ENCODE results near the gene EIPR1.
A peak's percentile ranks its signal among the peaks of the same experiment; 100 is the strongest.

The EIPR1 gene

GRCh38 chr2:3176071-3176868 lies 201.3 kb downstream of the EIPR1 start:
- DNase-seq (ENCODE audit: low read depth in 2 of 2), result no peak

GRCh38 chr2:3175568-3175955 lies 202.1 kb downstream of the EIPR1 start:
- no peak for DNase-seq (ENCODE audit: low read depth in 2 of 2)

- no peak for DNase-seq (ENCODE audit: low read depth in 2 of 2)
Measured at GRCh38 chr2:3174626-3175567, 202.7 kb downstream of the EIPR1 start.

- DNase-seq (ENCODE audit: low read depth in 2 of 2), result no peak
Measured at GRCh38 chr2:3173031-3173430, 204.6 kb downstream of the EIPR1 start.

- DNase-seq (ENCODE audit: low read depth in 2 of 2), result no peak
Measured at GRCh38 chr2:3172265-3172935, 205.2 kb downstream of the EIPR1 start.

GRCh38 chr2:3171564-3172264 lies 205.9 kb downstream of the EIPR1 start:
- no peak for DNase-seq (ENCODE audit: low read depth in 2 of 2)

GRCh38 chr2:3170792-3171455 lies 206.7 kb downstream of the EIPR1 start:
- DNase-seq (ENCODE audit: low read depth in 2 of 2), result no peak

GRCh38 chr2:3169106-3169870 lies 208.3 kb downstream of the EIPR1 start:
- peak in 1 of 2 experiments; percentile 5 for DNase-seq (ENCODE audit: low read depth in 2 of 2)

GRCh38 chr2:3168230-3168891 lies 209.3 kb downstream of the EIPR1 start:
- DNase-seq (ENCODE audit: low read depth in 2 of 2), result peak; percentile 4 to 9

- DNase-seq (ENCODE audit: low read depth in 2 of 2), result no peak
Measured at GRCh38 chr2:3163401-3163800, 214.2 kb downstream of the EIPR1 start.

GRCh38 chr2:3162442-3163077 lies 215.1 kb downstream of the EIPR1 start:
- no peak for DNase-seq (ENCODE audit: low read depth in 2 of 2)

- DNase-seq (ENCODE audit: low read depth in 2 of 2), result no peak
Measured at GRCh38 chr2:3160751-3161330, 216.8 kb downstream of the EIPR1 start.

GRCh38 chr2:3159782-3160545 lies 217.7 kb downstream of the EIPR1 start:
- DNase-seq (ENCODE audit: low read depth in 2 of 2), result no peak

GRCh38 chr2:3154700-3155099 lies 222.9 kb downstream of the EIPR1 start:
- DNase-seq (ENCODE audit: low read depth in 2 of 2), result no peak

GRCh38 chr2:3154146-3154545 lies 223.5 kb downstream of the EIPR1 start:
- no peak for DNase-seq (ENCODE audit: low read depth in 2 of 2)

GRCh38 chr2:3151153-3151918 lies 226.3 kb downstream of the EIPR1 start:
- no peak for DNase-seq (ENCODE audit: low read depth in 2 of 2)
